K562 (cell line): ENCODE results near the gene ARMC12. TPM values are rescaled to one million over a fixed set of nuclear protein-coding genes. Genes with fewer than 3 reads are reported as not detected.

ENCODE experiments used
- BRF1 ChIP-seq: IDR thresholded peaks from 3 replicates; pipeline ENCODE4 v1.6.1; 2011; ENCODE audit warnings: borderline replicate concordance, mild to moderate bottlenecking; ENCODE audit not compliant: insufficient read length; ENCODE audit errors: extremely low read depth
- CBX1 ChIP-seq: sonication (generic); IDR thresholded peaks from 2 replicates; pipeline ENCODE4 v1.6.1; 2016; ENCODE audit warnings: antibody characterized with exemption, low read depth, mild to moderate bottlenecking
- ETV1 ChIP-seq: fragments of 450-650 bp; conservative IDR thresholded peaks from 2 replicates; pipeline ENCODE4 v1.6.1; 2016; ENCODE audit warnings: missing genetic modification characterization, control low read depth, low read depth, missing compliant biosample characterization
- FOS ChIP-seq: IDR thresholded peaks from 3 replicates; pipeline ENCODE4 v1.6.1; 2011; ENCODE audit not compliant: insufficient read length; ENCODE audit errors: extremely low read depth
- HEY1 ChIP-seq: fragments of 250-450 bp; sonication (Bioruptor Pico); IDR thresholded peaks from 2 replicates; pipeline ENCODE4 v1.5.0; 2020; ENCODE audit warnings: mild to moderate bottlenecking, moderate library complexity, borderline replicate concordance
- MECOM ChIP-seq: fragments of 250-450 bp; sonication (Bioruptor Pico); IDR thresholded peaks from 2 replicates; pipeline ENCODE4 v1.8.0; 2022; ENCODE audit warnings: inconsistent platforms
- PHB ChIP-seq: fragments of 250-450 bp; sonication (Bioruptor Pico); IDR thresholded peaks from 2 replicates; pipeline ENCODE4 v1.5.0; 2021
- SETDB1 ChIP-seq: IDR thresholded peaks from one replicate; pipeline ENCODE4 v1.6.1; 2012; ENCODE audit warnings: low read length, control low read depth, inconsistent platforms
- SPI1 ChIP-seq: IDR thresholded peaks from 2 replicates; pipeline ENCODE4 v1.6.1; 2011; ENCODE audit warnings: low read depth, low read length, control low read depth, borderline replicate concordance
- SREBF2 ChIP-seq: sonication (generic); formaldehyde crosslinking; IDR thresholded peaks from 2 replicates; pipeline ENCODE4 v1.4.0; 2020; ENCODE audit warnings: mild to moderate bottlenecking, missing genetic modification reagents
- TOE1 ChIP-seq, 2 experiments: fragments of 450-650 bp in 1 of 2; sonication (generic) in 1 of 2; formaldehyde crosslinking in 1 of 2; IDR thresholded peaks; 2 replicates each; pipeline versions ENCODE4 v1.7.1 to v1.8.0; 2016 to 2022; ENCODE audit warnings: borderline replicate concordance in 2 of 2, mild to moderate bottlenecking in 2 of 2, antibody characterized with exemption in 1 of 2, inconsistent platforms in 1 of 2, low read depth in 1 of 2, missing genetic modification reagents in 1 of 2, moderate library complexity in 1 of 2
- ZEB2 ChIP-seq: fragments of 450-650 bp; IDR thresholded peaks from 2 replicates; pipeline ENCODE4 v1.6.1; 2016
- ZFX ChIP-seq: sonication (generic); formaldehyde crosslinking; IDR thresholded peaks from 2 replicates; pipeline ENCODE4 v1.8.0; 2022; ENCODE audit warnings: mild to moderate bottlenecking, missing genetic modification reagents, moderate library complexity
- ZNF12 ChIP-seq: sonication (generic); formaldehyde crosslinking; IDR thresholded peaks from 2 replicates; pipeline ENCODE4 v1.4.0; 2020; ENCODE audit warnings: mild to moderate bottlenecking, missing genetic modification reagents
- ZNF133 ChIP-seq: fragments of 250-450 bp; sonication (Bioruptor Pico); IDR thresholded peaks from 2 replicates; pipeline ENCODE4 v1.4.0; 2020; ENCODE audit warnings: mild to moderate bottlenecking
- ZNF232 ChIP-seq: sonication (generic); formaldehyde crosslinking; IDR thresholded peaks from 2 replicates; pipeline ENCODE4 v1.8.0; 2022; ENCODE audit warnings: mild to moderate bottlenecking, missing genetic modification reagents
- ZNF584 ChIP-seq: fragments of 200-800 bp; sonication (Bioruptor generic); IDR thresholded peaks from 2 replicates; pipeline ENCODE4 v1.6.1; 2016; ENCODE audit warnings: low read depth, mild to moderate bottlenecking, missing genetic modification characterization, missing compliant biosample characterization
- ZNF785 ChIP-seq: fragments of 250-450 bp; sonication (Bioruptor Pico); IDR thresholded peaks from 2 replicates; pipeline ENCODE4 v1.4.0; 2020; ENCODE audit warnings: mild to moderate bottlenecking
- polyA plus RNA-seq, 8 experiments: library from polyadenylated mRNA; depleted of rRNA in 4 of 8; stranded (reverse) in 5 of 8; unstranded in 3 of 8; fragments of >200 nt; fragmentation: Nextera tagmentation in 2 of 8; fragmentation: Illumina TruSeq in 1 of 8; extraction: Ambion mirVana in 2 of 8; extraction: Trizol in 1 of 8; gene quantifications; 2 replicates each; pipeline versions ENCODE4 v1.2.1 to v1.2.3, GENCODE V29; 2011 to 2014; ENCODE audit warnings: inconsistent platforms in 1 of 8, missing spikeins in 1 of 8
- total RNA-seq, 7 experiments: library from RNA; depleted of rRNA in 6 of 7; stranded (reverse); fragments of >200 nt in 6 of 7; fragmentation: Illumina TruSeq in 2 of 7; extraction: Trizol in 2 of 7; gene quantifications; 2 replicates each; pipeline versions ENCODE4 v1.2.1 to v1.2.3, GENCODE V29; 2011 to 2021; ENCODE audit warnings: low replicate concordance in 1 of 7
- TF ChIP-seq, protein P1 (sequence below): sonication (generic); formaldehyde crosslinking; IDR thresholded peaks from 2 replicates; pipeline ENCODE4 v1.8.0; 2022; ENCODE audit warnings: mild to moderate bottlenecking, missing genetic modification reagents
- TF ChIP-seq, protein P2 (sequence below): fragments of 250-450 bp; sonication (Bioruptor Pico); IDR thresholded peaks from 2 replicates; pipeline ENCODE4 v1.5.0; 2021
- TF ChIP-seq, protein P3 (sequence below): conservative IDR thresholded peaks from 2 replicates; pipeline ENCODE4 v1.6.1; 2011; ENCODE audit warnings: low read depth, mild to moderate bottlenecking, low read length; ENCODE audit not compliant: control insufficient read depth
- TF ChIP-seq, protein P4 (sequence below): fragments of 250-450 bp; sonication (Bioruptor Pico); IDR thresholded peaks from 2 replicates; pipeline ENCODE4 v1.4.0; 2020; ENCODE audit warnings: mild to moderate bottlenecking
- TF ChIP-seq, protein P5 (sequence below): sonication (generic); formaldehyde crosslinking; IDR thresholded peaks from 2 replicates; pipeline ENCODE4 v1.8.0; 2022; ENCODE audit warnings: missing genetic modification reagents, mild to moderate bottlenecking, moderate library complexity, borderline replicate concordance

ARMC12 gene
- total and polyA plus RNA-seq, 9 of the 15 experiments (the other 6 are each of a cell fraction or from before 2014, with no cell fraction given): 0.09 to 0.58 (median 0.31) TPM; not detected in 3

DNA sequence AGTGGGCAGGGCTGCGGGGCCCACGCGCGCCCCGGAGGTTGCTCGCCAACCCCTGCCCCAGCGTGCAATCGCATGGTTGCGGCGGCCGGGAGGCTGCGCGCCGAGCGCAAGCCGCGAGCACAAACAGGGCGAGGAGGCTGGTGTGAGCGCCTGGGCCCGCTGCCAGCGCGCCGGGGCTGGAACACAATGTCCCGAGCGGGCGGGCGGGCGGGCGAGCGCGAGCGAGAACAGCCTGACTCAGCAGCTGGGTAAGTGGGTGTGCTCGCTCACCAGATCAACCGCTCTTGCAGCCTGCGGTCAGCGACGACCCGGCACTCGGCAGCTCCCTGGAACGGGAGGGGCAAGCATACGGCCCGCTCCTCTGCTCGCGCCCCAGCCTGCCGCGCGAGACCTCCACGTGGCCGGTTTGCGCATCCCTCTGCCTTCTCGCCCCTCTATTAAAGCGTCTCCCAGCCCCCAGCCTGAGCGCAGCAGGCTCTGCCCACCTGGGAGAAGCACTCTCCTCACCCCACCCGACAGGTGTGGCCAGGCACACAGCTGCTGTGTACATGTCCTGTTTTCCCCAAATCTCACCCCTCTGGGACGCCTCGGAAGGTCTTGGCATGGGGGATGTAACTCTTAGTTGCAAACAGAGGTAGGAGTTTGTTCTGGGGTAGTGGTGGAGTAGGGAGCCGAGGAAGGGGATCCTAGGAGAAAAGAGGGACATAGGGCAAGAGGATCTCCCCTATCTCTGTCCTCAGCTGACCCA is 8.7 kb upstream of the ARMC12 start (continued):
- TF ChIP-seq, protein P1, sequence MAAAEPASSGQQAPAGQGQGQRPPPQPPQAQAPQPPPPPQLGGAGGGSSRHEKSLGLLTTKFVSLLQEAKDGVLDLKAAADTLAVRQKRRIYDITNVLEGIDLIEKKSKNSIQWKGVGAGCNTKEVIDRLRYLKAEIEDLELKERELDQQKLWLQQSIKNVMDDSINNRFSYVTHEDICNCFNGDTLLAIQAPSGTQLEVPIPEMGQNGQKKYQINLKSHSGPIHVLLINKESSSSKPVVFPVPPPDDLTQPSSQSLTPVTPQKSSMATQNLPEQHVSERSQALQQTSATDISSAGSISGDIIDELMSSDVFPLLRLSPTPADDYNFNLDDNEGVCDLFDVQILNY (CRISPR knock-in tag): no peak
- TF ChIP-seq ZFX (CRISPR knock-in tag) (peak; percentile 84), ZNF133 (no peak; the same call in 1 of the 2 replicates), ZNF12 (CRISPR knock-in tag) (peak; percentile 13; the same call in 1 of the 2 replicates), CBX1 (peak; percentile 89), SETDB1 (no peak), FOS (no peak), HEY1 (CRISPR knock-in tag) (no peak), TOE1 (IDR thresholded peaks at IDR 0.05; ENCODE audit: borderline replicate concordance) (no peak; the same call in none of the 2 replicates), TOE1 (CRISPR knock-in tag; IDR thresholded peaks at IDR 0.05; ENCODE audit: borderline replicate concordance, low read depth) (no peak), ZNF232 (no peak), SREBF2 (CRISPR knock-in tag) (peak; percentile 97), MECOM (CRISPR knock-in tag) (peak; percentile 49; the same call in 1 of the 2 replicates), ETV1 (tag) (no peak), ZEB2 (peak; percentile 59), PHB (CRISPR knock-in tag) (no peak), ZNF584 (CRISPR knock-in tag) (no peak; the same call in 1 of the 2 replicates), BRF1 (no peak), ZNF785 (CRISPR knock-in tag) (no peak), SPI1 (no peak)
- TF ChIP-seq, protein P2, sequence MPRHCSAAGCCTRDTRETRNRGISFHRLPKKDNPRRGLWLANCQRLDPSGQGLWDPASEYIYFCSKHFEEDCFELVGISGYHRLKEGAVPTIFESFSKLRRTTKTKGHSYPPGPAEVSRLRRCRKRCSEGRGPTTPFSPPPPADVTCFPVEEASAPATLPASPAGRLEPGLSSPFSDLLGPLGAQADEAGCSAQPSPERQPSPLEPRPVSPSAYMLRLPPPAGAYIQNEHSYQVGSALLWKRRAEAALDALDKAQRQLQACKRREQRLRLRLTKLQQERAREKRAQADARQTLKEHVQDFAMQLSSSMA: no peak
- TF ChIP-seq, protein P3, sequence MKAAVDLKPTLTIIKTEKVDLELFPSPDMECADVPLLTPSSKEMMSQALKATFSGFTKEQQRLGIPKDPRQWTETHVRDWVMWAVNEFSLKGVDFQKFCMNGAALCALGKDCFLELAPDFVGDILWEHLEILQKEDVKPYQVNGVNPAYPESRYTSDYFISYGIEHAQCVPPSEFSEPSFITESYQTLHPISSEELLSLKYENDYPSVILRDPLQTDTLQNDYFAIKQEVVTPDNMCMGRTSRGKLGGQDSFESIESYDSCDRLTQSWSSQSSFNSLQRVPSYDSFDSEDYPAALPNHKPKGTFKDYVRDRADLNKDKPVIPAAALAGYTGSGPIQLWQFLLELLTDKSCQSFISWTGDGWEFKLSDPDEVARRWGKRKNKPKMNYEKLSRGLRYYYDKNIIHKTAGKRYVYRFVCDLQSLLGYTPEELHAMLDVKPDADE: peak; percentile 93; the same call in 1 of the 2 replicates
- TF ChIP-seq, protein P4, sequence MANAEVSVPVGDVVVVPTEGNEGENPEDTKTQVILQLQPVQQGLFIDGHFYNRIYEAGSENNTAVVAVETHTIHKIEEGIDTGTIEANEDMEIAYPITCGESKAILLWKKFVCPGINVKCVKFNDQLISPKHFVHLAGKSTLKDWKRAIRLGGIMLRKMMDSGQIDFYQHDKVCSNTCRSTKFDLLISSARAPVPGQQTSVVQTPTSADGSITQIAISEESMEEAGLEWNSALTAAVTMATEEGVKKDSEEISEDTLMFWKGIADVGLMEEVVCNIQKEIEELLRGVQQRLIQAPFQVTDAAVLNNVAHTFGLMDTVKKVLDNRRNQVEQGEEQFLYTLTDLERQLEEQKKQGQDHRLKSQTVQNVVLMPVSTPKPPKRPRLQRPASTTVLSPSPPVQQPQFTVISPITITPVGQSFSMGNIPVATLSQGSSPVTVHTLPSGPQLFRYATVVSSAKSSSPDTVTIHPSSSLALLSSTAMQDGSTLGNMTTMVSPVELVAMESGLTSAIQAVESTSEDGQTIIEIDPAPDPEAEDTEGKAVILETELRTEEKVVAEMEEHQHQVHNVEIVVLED (CRISPR knock-in tag): no peak
- TF ChIP-seq, protein P5, sequence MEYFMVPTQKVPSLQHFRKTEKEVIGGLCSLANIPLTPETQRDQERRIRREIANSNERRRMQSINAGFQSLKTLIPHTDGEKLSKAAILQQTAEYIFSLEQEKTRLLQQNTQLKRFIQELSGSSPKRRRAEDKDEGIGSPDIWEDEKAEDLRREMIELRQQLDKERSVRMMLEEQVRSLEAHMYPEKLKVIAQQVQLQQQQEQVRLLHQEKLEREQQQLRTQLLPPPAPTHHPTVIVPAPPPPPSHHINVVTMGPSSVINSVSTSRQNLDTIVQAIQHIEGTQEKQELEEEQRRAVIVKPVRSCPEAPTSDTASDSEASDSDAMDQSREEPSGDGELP (CRISPR knock-in tag): peak; percentile 96
